Spleen (tissue), 11 donors: Measurements from ENCODE around the gene REG3G. TPM values are rescaled to one million over a fixed set of nuclear protein-coding genes. Genes with fewer than 3 reads are reported as not detected.

Source experiments
- DNase-seq: peaks from one replicate; pipeline ENCODE4 v3.0.0-alpha.2; 2020
- H3K27ac ChIP-seq, 8 donors: fragments of 200-600 bp; sonication (generic) in 7 of 8; 1 replicate in 4 of 8; 2 replicates in 4 of 8; pipeline versions ENCODE4 v1.5.0 to v1.8.0; 2016 to 2021; ENCODE audit warnings: inconsistent platforms in 4 of 8, mild to moderate bottlenecking in 4 of 8, moderate library complexity in 1 of 8
- H3K27me3 ChIP-seq, 7 donors: fragments of 200-600 bp; sonication (generic) in 6 of 7; replicated peaks in 1 of 7; 1 replicate in 4 of 7; 2 replicates in 3 of 7; pipeline versions ENCODE4 v1.5.0 to v1.8.0; 2016 to 2021; ENCODE audit warnings: inconsistent platforms in 3 of 7, mild to moderate bottlenecking in 1 of 7
- H3K36me3 ChIP-seq, 6 donors: fragments of 200-600 bp; sonication (generic) in 5 of 6; 1 replicate in 4 of 6; 2 replicates in 2 of 6; pipeline versions ENCODE4 v1.5.0 to v1.8.0; 2016 to 2021; ENCODE audit warnings: inconsistent platforms in 2 of 6
- H3K4me1 ChIP-seq, 6 donors: fragments of 200-600 bp; sonication (generic) in 5 of 6; 1 replicate in 3 of 6; 2 replicates in 3 of 6; pipeline versions ENCODE4 v1.5.0 to v1.8.0; 2016 to 2021; ENCODE audit warnings: inconsistent platforms in 3 of 6
- H3K4me3 ChIP-seq, 8 donors: fragments of 200-600 bp; sonication (generic) in 7 of 8; 1 replicate in 4 of 8; 2 replicates in 4 of 8; pipeline versions ENCODE4 v1.5.0 to v1.8.0; 2016 to 2021; ENCODE audit warnings: inconsistent platforms in 4 of 8, mild to moderate bottlenecking in 4 of 8, moderate library complexity in 2 of 8
- H3K9me3 ChIP-seq, 8 donors: fragments of 200-600 bp; sonication (generic) in 7 of 8; 1 replicate in 4 of 8; 2 replicates in 4 of 8; pipeline versions ENCODE4 v1.5.0 to v1.8.0; 2016 to 2021; ENCODE audit warnings: inconsistent platforms in 4 of 8
- CTCF ChIP-seq, 11 experiments: fragments of 200-600 bp in 7 of 11; fragments of 450-650 bp in 4 of 11; sonication (generic) in 4 of 11; IDR thresholded peaks in 8 of 11; conservative IDR thresholded peaks in 3 of 11; 1 replicate in 7 of 11; 2 replicates in 4 of 11; pipeline versions ENCODE4 v1.4.0 to v1.8.0; 2016 to 2021; ENCODE audit warnings: antibody characterized with exemption in 11 of 11, inconsistent platforms in 4 of 11, mild to moderate bottlenecking in 1 of 11
- POLR2A ChIP-seq, 3 donors: fragments of 450-650 bp; IDR thresholded peaks; one replicate each; pipeline ENCODE4 v1.5.1; 2017; ENCODE audit warnings: antibody characterized with exemption in 3 of 3, mild to moderate bottlenecking in 1 of 3
- POLR2AphosphoS5 ChIP-seq, 3 donors: sonication (generic); formaldehyde crosslinking; IDR thresholded peaks; one replicate each; pipeline ENCODE4 v1.5.1; 2017; ENCODE audit warnings: antibody characterized with exemption in 3 of 3
- WGBS, 5 donors: extraction: QIAGEN DNeasy Blood & Tissue Kit in 3 of 5; methylation state at CpG; one replicate each; pipeline versions ENCODE4 v1.1.5 to v1.1.7; 2013 to 2018; 5-methylcytosine and 5-hydroxymethylcytosine counted together
- intact Hi-C: fragments of 100-400 bp; cut with DNase I; formaldehyde crosslinking; loops from one replicate; pipeline ENCODE4 v1.15.0; 2023; ENCODE audit warnings: low total_unique reads
- polyA plus RNA-seq, 3 donors: library from polyadenylated mRNA; stranded (reverse); fragments of 200-250 nt; gene quantifications; one replicate each; pipeline ENCODE4 v1.2.1, GENCODE V29; 2013
- total RNA-seq, 7 donors: library from RNA; depleted of rRNA in 3 of 7; stranded (reverse); fragments of >200 nt in 3 of 7; fragmentation: NEBNext Ultra II Directional in 4 of 7; extraction: Animal tissue kit (Norgen Biotek cat#: 25700) in 4 of 7; gene quantifications; one replicate each; pipeline versions ENCODE4 v1.1.0 to v1.2.1, GENCODE V29; 2016 to 2021
- donor health status: healthy with polysubstance abuse.
- donor health status: DM: no; HTN: no; CAD: no; lungs with moderate emphysema.
- donor health status: DM: no; HTN: no; CAD: no.
- donor health status: Bipolar disorder and iron deficiency.
- donor health status: healthy.
- donor health status: DM: no; HTN: no; CAD: no.
- donor health status: DM: yes; HTN: yes; CAD: no.

Gene REG3G
- total and polyA plus RNA-seq, 10 donors: 0.11 to 1.0 (median 0.56) TPM; not detected in 6

GRCh38 chr2:78984386-78984785 lies 41.1 kb upstream of the REG3G start:
- DNase-seq: no peak
- no peaks in the 10 kb centered on the region for H3K4me1 ChIP-seq
- TF ChIP-seq POLR2AphosphoS5 (IDR thresholded peaks at IDR 0.05): no peak
- no peak for TF ChIP-seq CTCF (IDR thresholded peaks at IDR 0.05 in 8 of 11, conservative IDR thresholded peaks at IDR 0.05 in 3 of 11)
- no peak for TF ChIP-seq POLR2A (IDR thresholded peaks at IDR 0.05)
- no peak overlapping the region for H3K4me3 ChIP-seq
- no peak overlapping the region for H3K27ac ChIP-seq
- H3K27me3 ChIP-seq: peaks cover 0 to 11% (median 0%) of the 10 kb centered on the region in 7 donors
- 59 to 83% (median 74%) methylated on average over 7 of the region's 7 CpGs for WGBS, 5 donors
- intact Hi-C loops: no loop called here
- no peaks in the 10 kb centered on the region for H3K9me3 ChIP-seq
- H3K36me3 ChIP-seq: no peaks in the 10 kb centered on the region

- TF ChIP-seq POLR2AphosphoS5 (IDR thresholded peaks at IDR 0.05): no peak
- TF ChIP-seq CTCF (IDR thresholded peaks at IDR 0.05 in 8 of 11, conservative IDR thresholded peaks at IDR 0.05 in 3 of 11): no peak
- no peak for TF ChIP-seq POLR2A (IDR thresholded peaks at IDR 0.05)
- no peak for DNase-seq
- no peaks in the 10 kb centered on the region for H3K36me3 ChIP-seq
- no peak overlapping the region for H3K4me3 ChIP-seq
- intact Hi-C loops: no loop called here
- H3K4me1 ChIP-seq: no peaks in the 10 kb centered on the region
- peaks cover 0 to 11% (median 0%) of the 10 kb centered on the region in 7 donors for H3K27me3 ChIP-seq
- H3K27ac ChIP-seq: no peak overlapping the region
- no peaks in the 10 kb centered on the region for H3K9me3 ChIP-seq
- 61 to 89% (median 82%) methylated on average over 1 of the region's 1 CpG for WGBS, 5 donors
Measured at GRCh38 chr2:78985558-78985957, 39.9 kb upstream of the REG3G start.

DNA sequence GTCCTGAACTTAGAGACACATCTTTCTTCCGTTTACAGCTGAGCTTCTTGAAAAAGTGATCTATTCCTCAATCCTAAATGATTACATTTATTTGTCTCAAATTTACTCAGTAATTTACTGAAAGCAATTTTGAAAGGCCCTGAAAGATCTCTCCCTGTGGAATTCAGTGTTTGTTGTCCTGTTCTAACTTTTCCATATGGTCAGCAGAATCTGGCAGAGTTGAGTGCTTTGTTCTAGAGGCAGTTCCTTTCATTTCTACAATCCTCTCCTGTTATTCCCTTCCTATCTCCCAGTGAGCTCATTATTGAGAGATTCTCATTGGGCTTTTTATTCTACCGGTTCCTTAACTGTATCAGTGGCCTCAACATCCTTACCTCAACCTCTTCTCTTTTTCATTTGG lies 36.5 kb upstream of the REG3G start:
- TF ChIP-seq CTCF (IDR thresholded peaks at IDR 0.05 in 8 of 11, conservative IDR thresholded peaks at IDR 0.05 in 3 of 11) (no peak), POLR2AphosphoS5 (IDR thresholded peaks at IDR 0.05) (no peak), POLR2A (IDR thresholded peaks at IDR 0.05) (no peak)
- H3K4me3 ChIP-seq: no peak overlapping the region
- intact Hi-C loops: no loop called here
- H3K27me3 ChIP-seq: peaks cover 0 to 34% (median 21%) of the 10 kb centered on the region in 7 donors
- H3K9me3 ChIP-seq: no peaks in the 10 kb centered on the region
- 83 to 95% (median 89%) methylated on average over 2 of the region's 2 CpGs for WGBS, 5 donors
- H3K27ac ChIP-seq: no peak overlapping the region
- H3K4me1 ChIP-seq: peaks cover 0 to 11% (median 2%) of the 10 kb centered on the region in 6 donors
- DNase-seq: no peak
- H3K36me3 ChIP-seq: no peaks in the 10 kb centered on the region

DNA sequence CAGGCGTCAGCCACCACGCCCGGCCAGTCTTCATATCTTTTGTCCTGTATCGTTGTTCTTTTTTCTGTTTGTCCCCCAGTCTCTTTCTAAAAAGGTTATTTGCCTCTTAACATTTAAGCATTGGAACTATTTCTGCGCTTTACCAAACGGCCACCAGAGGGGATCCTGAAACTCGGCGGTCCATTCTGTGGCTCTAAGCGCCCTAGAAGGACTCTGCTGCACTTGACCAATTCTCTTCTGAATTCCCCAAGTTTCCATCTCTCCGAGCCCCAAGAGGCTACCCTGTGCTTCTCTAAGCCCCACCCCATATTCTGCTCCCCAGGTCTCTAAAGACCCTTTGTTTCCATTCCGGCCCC lies 33.1 kb upstream of the REG3G start:
- peaks cover 0 to 11% (median 2%) of the 10 kb centered on the region in 6 donors for H3K4me1 ChIP-seq
- peak overlapping the region in 1 of 8 donors; percentile 40 for H3K4me3 ChIP-seq
- WGBS, 5 donors: 23 to 27% (median 26%) methylated on average over 11 of the region's 11 CpGs
- no peaks in the 10 kb centered on the region for H3K9me3 ChIP-seq
- no peaks in the 10 kb centered on the region for H3K36me3 ChIP-seq
- peaks cover 3 to 54% (median 29%) of the 10 kb centered on the region in 7 donors for H3K27me3 ChIP-seq
- TF ChIP-seq CTCF (IDR thresholded peaks at IDR 0.05 in 8 of 11, conservative IDR thresholded peaks at IDR 0.05 in 3 of 11): no peak
- TF ChIP-seq POLR2A (IDR thresholded peaks at IDR 0.05): no peak
- TF ChIP-seq POLR2AphosphoS5 (IDR thresholded peaks at IDR 0.05): no peak
- intact Hi-C loops: no loop called here
- no peak overlapping the region for H3K27ac ChIP-seq
- no peak for DNase-seq
